ENCODE data around the gene CTNND2.
"Not testable (repeated sequence)": the region's sequence is repeated elsewhere in the genome, so short reads cannot be mapped to it uniquely, and the experiment has no call there.

Gene CTNND2

GRCh38 chr5:11030671-11031070 is 873.6 kb downstream of the CTNND2 start:
- no peak for DNase-seq (ENCODE audit: low spot score)

GRCh38 chr5:11027660-11028059 is 876.6 kb downstream of the CTNND2 start:
- no peak for DNase-seq (ENCODE audit: low spot score)

- no peak for DNase-seq (ENCODE audit: low spot score)
Measured at GRCh38 chr5:11026543-11026942, 877.7 kb downstream of the CTNND2 start.

- no peak for DNase-seq (ENCODE audit: low spot score)
Measured at GRCh38 chr5:11023945-11024344, 880.3 kb downstream of the CTNND2 start.

- no peak for DNase-seq (ENCODE audit: low spot score)
Measured at GRCh38 chr5:11013793-11014192, 890.5 kb downstream of the CTNND2 start.

GRCh38 chr5:11012295-11012694 is 892.0 kb downstream of the CTNND2 start:
- DNase-seq (ENCODE audit: low spot score): no peak

- no peak for DNase-seq (ENCODE audit: low spot score)
Measured at GRCh38 chr5:11010429-11011210, 893.6 kb downstream of the CTNND2 start.

- no peak for DNase-seq (ENCODE audit: low spot score)
Measured at GRCh38 chr5:11009576-11009975, 894.7 kb downstream of the CTNND2 start.

GRCh38 chr5:11007269-11007870 is 896.9 kb downstream of the CTNND2 start:
- DNase-seq (ENCODE audit: low spot score): no peak

GRCh38 chr5:11004523-11004922 is 899.7 kb downstream of the CTNND2 start:
- DNase-seq (ENCODE audit: low spot score): not testable (repeated sequence)

- DNase-seq (ENCODE audit: low spot score): no peak
Measured at GRCh38 chr5:11000515-11001353, 903.5 kb downstream of the CTNND2 start.

- DNase-seq (ENCODE audit: low spot score): no peak
Measured at GRCh38 chr5:10999714-11000113, 904.5 kb downstream of the CTNND2 start.

GRCh38 chr5:10995891-10996290 is 908.4 kb downstream of the CTNND2 start:
- DNase-seq (ENCODE audit: low spot score): no peak

GRCh38 chr5:10994091-10994986 is 909.9 kb downstream of the CTNND2 start:
- no peak for DNase-seq (ENCODE audit: low spot score)

- no peak for DNase-seq (ENCODE audit: low spot score)
Measured at GRCh38 chr5:10990634-10991033, 913.6 kb downstream of the CTNND2 start.

- no peak for DNase-seq (ENCODE audit: low spot score)
Measured at GRCh38 chr5:10989577-10990263, 914.5 kb downstream of the CTNND2 start.

GRCh38 chr5:10988622-10989021 is 915.6 kb downstream of the CTNND2 start:
- DNase-seq (ENCODE audit: low spot score): no peak

GRCh38 chr5:10987925-10988504 is 916.2 kb downstream of the CTNND2 start:
- DNase-seq (ENCODE audit: low spot score): peak; percentile 65

GRCh38 chr5:10987276-10987924 is 916.8 kb downstream of the CTNND2 start:
- DNase-seq (ENCODE audit: low spot score): no peak

GRCh38 chr5:10985721-10986110 is 918.5 kb downstream of the CTNND2 start:
- DNase-seq (ENCODE audit: low spot score): no peak
